GM12878 (cell line): Measurements from ENCODE around the gene GRM6.

Experiments
- PAX8 ChIP-seq: fragments of 450-650 bp; IDR thresholded peaks from 2 replicates; pipeline ENCODE4 v1.6.1; 2017; ENCODE audit warnings: mild to moderate bottlenecking, moderate library complexity
- POLR2A ChIP-seq: IDR thresholded peaks from 2 replicates; pipeline ENCODE4 v1.6.1; 2011; ENCODE audit warnings: low read depth, mild to moderate bottlenecking, low read length
- SP1 ChIP-seq: IDR thresholded peaks from one replicate; pipeline ENCODE4 v1.6.1; 2011; ENCODE audit warnings: low read depth, low read length
- YY1 ChIP-seq: IDR thresholded peaks from 2 replicates; pipeline ENCODE4 v1.6.1; 2011; ENCODE audit warnings: low read depth, mild to moderate bottlenecking, low read length
- ZZZ3 ChIP-seq: IDR thresholded peaks from 2 replicates; pipeline ENCODE4 v1.6.1; 2011; ENCODE audit warnings: low read depth; ENCODE audit not compliant: control insufficient read depth, insufficient read length
- TF ChIP-seq, protein P1 (sequence below), 3 experiments: IDR thresholded peaks in 2 of 3; conservative IDR thresholded peaks in 1 of 3; 2 replicates each; pipeline ENCODE4 v1.5.1; 2011; ENCODE audit warnings: low read depth in 3 of 3, low read length in 3 of 3, mild to moderate bottlenecking in 3 of 3, control low read depth in 2 of 3, moderate library complexity in 2 of 3, inconsistent platforms in 1 of 3, mixed read lengths in 1 of 3; ENCODE audit not compliant: control insufficient read depth in 2 of 3, insufficient read depth in 1 of 3; ENCODE audit errors: extremely low read depth in 1 of 3
- TF ChIP-seq, protein P2 (sequence below): IDR thresholded peaks from 2 replicates; pipeline ENCODE4 v1.6.1; 2011; ENCODE audit warnings: low read depth, low read length, improper control_type of control experiment, borderline replicate concordance
- TF ChIP-seq, protein P3 (sequence below): IDR thresholded peaks from 2 replicates; pipeline ENCODE4 v1.6.1; 2012; ENCODE audit warnings: mild to moderate bottlenecking, low read depth, low read length

DNA sequence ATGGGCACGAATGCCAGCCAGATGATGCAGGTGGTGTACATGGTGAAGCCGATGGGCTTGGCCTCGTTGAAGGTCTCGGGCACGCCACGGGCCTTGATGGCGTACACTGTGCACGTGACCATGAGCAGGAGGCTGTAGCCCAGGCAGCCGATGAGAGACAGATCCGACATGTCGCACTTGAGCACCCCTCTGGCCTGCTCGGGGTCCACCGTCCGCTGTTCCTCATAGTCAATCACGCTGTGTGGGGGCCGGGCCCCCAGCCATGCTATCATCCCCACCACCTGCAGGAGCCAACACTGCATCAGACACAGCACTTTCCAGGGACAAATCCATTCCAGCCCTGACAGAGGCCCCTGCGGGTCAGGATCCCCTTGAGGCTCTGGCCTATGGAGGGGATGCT lies 12.2 kb downstream of the GRM6 start:
- TF ChIP-seq, protein P1, sequence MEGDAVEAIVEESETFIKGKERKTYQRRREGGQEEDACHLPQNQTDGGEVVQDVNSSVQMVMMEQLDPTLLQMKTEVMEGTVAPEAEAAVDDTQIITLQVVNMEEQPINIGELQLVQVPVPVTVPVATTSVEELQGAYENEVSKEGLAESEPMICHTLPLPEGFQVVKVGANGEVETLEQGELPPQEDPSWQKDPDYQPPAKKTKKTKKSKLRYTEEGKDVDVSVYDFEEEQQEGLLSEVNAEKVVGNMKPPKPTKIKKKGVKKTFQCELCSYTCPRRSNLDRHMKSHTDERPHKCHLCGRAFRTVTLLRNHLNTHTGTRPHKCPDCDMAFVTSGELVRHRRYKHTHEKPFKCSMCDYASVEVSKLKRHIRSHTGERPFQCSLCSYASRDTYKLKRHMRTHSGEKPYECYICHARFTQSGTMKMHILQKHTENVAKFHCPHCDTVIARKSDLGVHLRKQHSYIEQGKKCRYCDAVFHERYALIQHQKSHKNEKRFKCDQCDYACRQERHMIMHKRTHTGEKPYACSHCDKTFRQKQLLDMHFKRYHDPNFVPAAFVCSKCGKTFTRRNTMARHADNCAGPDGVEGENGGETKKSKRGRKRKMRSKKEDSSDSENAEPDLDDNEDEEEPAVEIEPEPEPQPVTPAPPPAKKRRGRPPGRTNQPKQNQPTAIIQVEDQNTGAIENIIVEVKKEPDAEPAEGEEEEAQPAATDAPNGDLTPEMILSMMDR (IDR thresholded peaks at IDR 0.05 in 2 of 3, conservative IDR thresholded peaks at IDR 0.05 in 1 of 3; ENCODE audit: control insufficient read depth in 2 of 3, extremely low read depth in 1 of 3, insufficient read depth in 1 of 3, low read depth in 3 of 3, low read length in 3 of 3) = no peak
- TF ChIP-seq POLR2A (no peak), ZZZ3 (no peak), SP1 (no peak), YY1 (no peak), PAX8 (no peak)
- TF ChIP-seq, protein P2, sequence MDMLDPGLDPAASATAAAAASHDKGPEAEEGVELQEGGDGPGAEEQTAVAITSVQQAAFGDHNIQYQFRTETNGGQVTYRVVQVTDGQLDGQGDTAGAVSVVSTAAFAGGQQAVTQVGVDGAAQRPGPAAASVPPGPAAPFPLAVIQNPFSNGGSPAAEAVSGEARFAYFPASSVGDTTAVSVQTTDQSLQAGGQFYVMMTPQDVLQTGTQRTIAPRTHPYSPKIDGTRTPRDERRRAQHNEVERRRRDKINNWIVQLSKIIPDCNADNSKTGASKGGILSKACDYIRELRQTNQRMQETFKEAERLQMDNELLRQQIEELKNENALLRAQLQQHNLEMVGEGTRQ = no peak
- TF ChIP-seq, protein P3, sequence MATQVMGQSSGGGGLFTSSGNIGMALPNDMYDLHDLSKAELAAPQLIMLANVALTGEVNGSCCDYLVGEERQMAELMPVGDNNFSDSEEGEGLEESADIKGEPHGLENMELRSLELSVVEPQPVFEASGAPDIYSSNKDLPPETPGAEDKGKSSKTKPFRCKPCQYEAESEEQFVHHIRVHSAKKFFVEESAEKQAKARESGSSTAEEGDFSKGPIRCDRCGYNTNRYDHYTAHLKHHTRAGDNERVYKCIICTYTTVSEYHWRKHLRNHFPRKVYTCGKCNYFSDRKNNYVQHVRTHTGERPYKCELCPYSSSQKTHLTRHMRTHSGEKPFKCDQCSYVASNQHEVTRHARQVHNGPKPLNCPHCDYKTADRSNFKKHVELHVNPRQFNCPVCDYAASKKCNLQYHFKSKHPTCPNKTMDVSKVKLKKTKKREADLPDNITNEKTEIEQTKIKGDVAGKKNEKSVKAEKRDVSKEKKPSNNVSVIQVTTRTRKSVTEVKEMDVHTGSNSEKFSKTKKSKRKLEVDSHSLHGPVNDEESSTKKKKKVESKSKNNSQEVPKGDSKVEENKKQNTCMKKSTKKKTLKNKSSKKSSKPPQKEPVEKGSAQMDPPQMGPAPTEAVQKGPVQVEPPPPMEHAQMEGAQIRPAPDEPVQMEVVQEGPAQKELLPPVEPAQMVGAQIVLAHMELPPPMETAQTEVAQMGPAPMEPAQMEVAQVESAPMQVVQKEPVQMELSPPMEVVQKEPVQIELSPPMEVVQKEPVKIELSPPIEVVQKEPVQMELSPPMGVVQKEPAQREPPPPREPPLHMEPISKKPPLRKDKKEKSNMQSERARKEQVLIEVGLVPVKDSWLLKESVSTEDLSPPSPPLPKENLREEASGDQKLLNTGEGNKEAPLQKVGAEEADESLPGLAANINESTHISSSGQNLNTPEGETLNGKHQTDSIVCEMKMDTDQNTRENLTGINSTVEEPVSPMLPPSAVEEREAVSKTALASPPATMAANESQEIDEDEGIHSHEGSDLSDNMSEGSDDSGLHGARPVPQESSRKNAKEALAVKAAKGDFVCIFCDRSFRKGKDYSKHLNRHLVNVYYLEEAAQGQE = no peak
